GM12875 (cell line): Measurements from ENCODE around the gene SPSB1.

Source experiments
- H3K4me3 ChIP-seq: one replicate; pipeline ENCODE4 v1.5.1; 2011; ENCODE audit warnings: low read depth, low read length, control low read depth
- CTCF ChIP-seq: IDR thresholded peaks from 2 replicates; pipeline ENCODE4 v1.5.1; 2011; ENCODE audit warnings: low read depth, mild to moderate bottlenecking, control low read depth, inconsistent platforms, low read length, moderate library complexity, borderline replicate concordance; ENCODE audit not compliant: insufficient read depth

The SPSB1 gene

DNA sequence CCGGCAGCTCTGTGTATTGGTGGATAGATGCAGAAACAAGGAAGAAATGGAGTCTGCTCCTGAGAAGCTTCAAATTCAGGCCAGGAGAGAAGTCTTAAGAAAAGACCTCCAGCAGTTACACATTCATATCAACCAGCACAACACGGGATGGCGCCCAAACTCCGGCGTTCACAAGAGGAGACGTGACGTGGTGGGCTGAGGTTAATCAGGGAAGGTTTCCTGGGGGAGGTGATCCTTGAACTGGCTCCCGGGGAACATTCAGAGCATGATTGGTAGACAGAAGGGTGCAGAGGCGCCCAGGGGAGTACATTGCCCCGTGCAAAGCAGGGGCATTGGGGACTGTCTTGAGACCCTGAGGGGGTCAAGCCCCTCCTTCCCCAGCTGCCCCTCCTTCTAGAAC lies 27.7 kb upstream of the SPSB1 start:
- no peak for TF ChIP-seq CTCF
- no peak overlapping the region for H3K4me3 ChIP-seq

DNA sequence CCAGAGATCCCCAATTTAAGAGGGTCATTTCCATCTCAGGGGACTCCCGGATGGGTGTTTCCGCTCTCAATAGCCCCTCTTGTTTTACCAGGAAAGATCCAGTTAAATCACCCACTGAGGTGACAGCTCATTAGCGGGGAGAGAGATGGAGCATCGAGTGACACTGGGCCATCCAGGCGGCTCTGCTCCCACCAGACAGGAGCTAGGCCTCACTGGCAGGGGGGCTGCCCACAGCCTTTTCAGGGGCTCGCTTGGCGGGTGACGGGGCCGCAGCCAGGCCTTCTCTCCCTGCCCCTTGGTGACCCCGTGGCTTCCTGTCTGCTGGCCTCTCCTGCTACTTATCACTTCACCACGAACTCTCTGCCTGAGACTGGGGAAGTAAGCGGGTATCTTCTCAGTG lies 26.7 kb upstream of the SPSB1 start:
- no peak overlapping the region for H3K4me3 ChIP-seq
- no peak for TF ChIP-seq CTCF

- H3K4me3 ChIP-seq, result no peak overlapping the region
- TF ChIP-seq CTCF, result no peak
These were observed 25.4 kb upstream of the SPSB1 start for GRCh38 chr1:9267352-9267686.

- TF ChIP-seq CTCF, result no peak
- no peak overlapping the region for H3K4me3 ChIP-seq
These were observed 24.7 kb upstream of the SPSB1 start for GRCh38 chr1:9267827-9268581.

DNA sequence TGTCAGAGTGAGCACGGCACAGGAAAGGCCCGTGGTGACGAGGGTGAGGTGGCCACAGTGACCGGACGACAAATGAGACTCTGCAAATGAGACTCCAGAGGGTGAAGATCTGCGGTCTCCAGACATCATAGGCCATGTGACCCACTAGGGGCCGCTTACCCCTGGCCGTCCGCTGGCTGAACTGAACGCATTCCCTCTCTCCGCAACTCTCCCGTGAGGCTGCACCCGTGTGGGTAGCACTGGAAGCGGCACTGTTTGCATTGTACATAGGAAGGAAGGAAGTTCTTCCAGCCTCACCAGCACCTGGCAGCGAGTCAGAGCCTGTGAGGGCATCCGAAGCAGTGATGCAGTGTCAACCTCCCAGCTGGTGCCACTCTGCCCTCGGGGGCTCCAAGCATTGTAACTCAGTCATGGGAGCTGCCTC lies 23.6 kb upstream of the SPSB1 start:
- no peak overlapping the region for H3K4me3 ChIP-seq
- no peak for TF ChIP-seq CTCF

GRCh38 chr1:9269721-9270120 lies 23.0 kb upstream of the SPSB1 start:
- TF ChIP-seq CTCF, result no peak
- H3K4me3 ChIP-seq, result no peak overlapping the region

GRCh38 chr1:9270290-9270883 lies 22.3 kb upstream of the SPSB1 start:
- no peak overlapping the region for H3K4me3 ChIP-seq
- TF ChIP-seq CTCF, result no peak
